CD14-positive monocyte (primary cell): ENCODE measurements around the gene ZDHHC11B. TPM values are rescaled to one million over a fixed set of nuclear protein-coding genes. Genes with fewer than 3 reads are reported as not detected.
A peak's percentile ranks its signal among the peaks of the same experiment; 100 is the strongest.
"Not testable (repeated sequence)": the region's sequence is repeated elsewhere in the genome, so short reads cannot be mapped to it uniquely, and the experiment has no call there.

Experiments
- DNase-seq, 3 donors: peaks; one replicate each; pipeline ENCODE4 v3.0.0-alpha.2; 2011 to 2022
- H2AFZ ChIP-seq: 2 replicates; pipeline ENCODE4 v1.6.0; 2012; ENCODE audit warnings: mild to moderate bottlenecking, low read depth, low read length, inconsistent platforms; ENCODE audit not compliant: insufficient read depth, poor library complexity, severe bottlenecking
- H3K27ac ChIP-seq, 2 donors: 1 replicate in 1 of 2; 2 replicates in 1 of 2; pipeline ENCODE4 v1.5.1; 2012 to 2013; ENCODE audit warnings: low read length in 2 of 2, control low read depth in 1 of 2, inconsistent platforms in 1 of 2, low read depth in 1 of 2, mild to moderate bottlenecking in 1 of 2
- H3K27me3 ChIP-seq, 2 donors: one replicate each; pipeline versions ENCODE4 v1.6.0 to v1.6.1; 2011 to 2013; ENCODE audit warnings: low read length in 2 of 2; ENCODE audit not compliant: control insufficient read depth in 2 of 2, insufficient read depth in 2 of 2
- H3K36me3 ChIP-seq, 2 donors: replicated peaks in 1 of 2; 1 replicate in 1 of 2; 2 replicates in 1 of 2; pipeline versions ENCODE4 v1.5.1 to v1.6.1; 2012 to 2013; ENCODE audit warnings: low read length in 2 of 2, control low read depth in 1 of 2, inconsistent platforms in 1 of 2, mild to moderate bottlenecking in 1 of 2; ENCODE audit not compliant: insufficient read depth in 2 of 2, control insufficient read depth in 1 of 2
- H3K4me1 ChIP-seq, 2 donors: 1 replicate in 1 of 2; 2 replicates in 1 of 2; pipeline versions ENCODE4 v1.5.1 to v1.6.1; 2012 to 2013; ENCODE audit warnings: low read length in 2 of 2, control low read depth in 1 of 2, inconsistent platforms in 1 of 2, mild to moderate bottlenecking in 1 of 2, moderate library complexity in 1 of 2; ENCODE audit not compliant: insufficient read depth in 2 of 2, control insufficient read depth in 1 of 2
- H3K4me2 ChIP-seq: replicated peaks from 2 replicates; pipeline ENCODE3; 2012; ENCODE audit warnings: low read length, moderate library complexity, mild to moderate bottlenecking; ENCODE audit not compliant: poor library complexity, severe bottlenecking; ENCODE audit errors: extremely low read depth
- H3K4me3 ChIP-seq, 3 experiments: fragments of 200-600 bp in 1 of 3; sonication (generic) in 1 of 3; replicated peaks in 1 of 3; 1 replicate in 2 of 3; 2 replicates in 1 of 3; pipeline ENCODE4 v1.5.1; 2011 to 2013; ENCODE audit warnings: low read length in 3 of 3, mild to moderate bottlenecking in 3 of 3, control low read depth in 2 of 3, low read depth in 2 of 3, inconsistent platforms in 1 of 3, moderate library complexity in 1 of 3
- H3K79me2 ChIP-seq: 2 replicates; pipeline ENCODE4 v1.6.0; 2012; ENCODE audit warnings: mild to moderate bottlenecking, control low read depth, inconsistent platforms, low read length, moderate library complexity; ENCODE audit not compliant: insufficient read depth
- H3K9ac ChIP-seq: 2 replicates; pipeline ENCODE4 v1.6.0; 2017; ENCODE audit warnings: low read length, mild to moderate bottlenecking; ENCODE audit not compliant: insufficient read depth, poor library complexity, severe bottlenecking
- H3K9me3 ChIP-seq, 2 donors: replicated peaks in 1 of 2; 1 replicate in 1 of 2; 2 replicates in 1 of 2; pipeline versions ENCODE4 v1.5.1 to v1.6.1; 2012 to 2013; ENCODE audit warnings: low read length in 2 of 2, control low read depth in 1 of 2; ENCODE audit not compliant: control insufficient read depth in 1 of 2, insufficient read depth in 1 of 2
- H4K20me1 ChIP-seq: 2 replicates; pipeline ENCODE4 v1.6.0; 2012; ENCODE audit warnings: mild to moderate bottlenecking, low read length, control low read depth, moderate library complexity; ENCODE audit not compliant: insufficient read depth
- H3K27ac Mint-ChIP-seq, 7 donors: one replicate each; pipeline ENCODE4 v1.8.0; 2020; ENCODE audit warnings: mild to moderate bottlenecking in 7 of 7, mixed read lengths in 7 of 7, moderate library complexity in 6 of 7, inconsistent platforms in 2 of 7
- H3K27me3 Mint-ChIP-seq, 3 donors: one replicate each; pipeline ENCODE4 v1.8.0; 2021 to 2022; ENCODE audit warnings: low read depth in 3 of 3, mild to moderate bottlenecking in 3 of 3, mixed read lengths in 3 of 3, moderate library complexity in 3 of 3, inconsistent platforms in 1 of 3
- H3K36me3 Mint-ChIP-seq, 2 donors: one replicate each; pipeline ENCODE4 v1.8.0; 2020; ENCODE audit warnings: mixed read lengths in 2 of 2, inconsistent platforms in 1 of 2, mild to moderate bottlenecking in 1 of 2
- H3K4me1 Mint-ChIP-seq: one replicate; pipeline ENCODE4 v1.8.0; 2020; ENCODE audit warnings: mild to moderate bottlenecking, mixed read lengths
- H3K4me3 Mint-ChIP-seq, 2 donors: one replicate each; pipeline ENCODE4 v1.8.0; 2020; ENCODE audit warnings: mild to moderate bottlenecking in 2 of 2, mixed read lengths in 2 of 2, moderate library complexity in 1 of 2
- H3K9me3 Mint-ChIP-seq, 7 donors: one replicate each; pipeline ENCODE4 v1.8.0; 2020 to 2022; ENCODE audit warnings: mixed read lengths in 7 of 7, mild to moderate bottlenecking in 6 of 7, moderate library complexity in 6 of 7, inconsistent platforms in 2 of 7
- CTCF ChIP-seq: fragments of 200-600 bp; IDR thresholded peaks from one replicate; pipeline ENCODE4 v1.8.0; 2022; ENCODE audit warnings: antibody characterized with exemption, mild to moderate bottlenecking
- WGBS: methylation state at CpG from one replicate; pipeline ENCODE4 v1.1.5; 2013; ENCODE audit warnings: missing lambda C conversion rate; ENCODE audit not compliant: insufficient coverage; 5-methylcytosine and 5-hydroxymethylcytosine counted together
- intact Hi-C, 2 donors: fragments of 100-400 bp; cut with micrococcal nuclease; formaldehyde crosslinking; loops; one replicate each; pipeline versions ENCODE4 v1.15.0 to v1.15.1; 2023
- polyA plus RNA-seq, 3 donors: library from polyadenylated mRNA; depleted of rRNA in 1 of 3; unstranded in 2 of 3; stranded (reverse) in 1 of 3; fragments of 300-500 nt in 2 of 3; fragments of >200 nt in 1 of 3; fragmentation: Illumina TruSeq in 2 of 3; gene quantifications; 1 replicate in 2 of 3; 2 replicates in 1 of 3; pipeline ENCODE4 v1.2.3, GENCODE V29; 2012 to 2021

ZDHHC11B gene
- polyA plus RNA-seq, 3 donors = not detected

DNA sequence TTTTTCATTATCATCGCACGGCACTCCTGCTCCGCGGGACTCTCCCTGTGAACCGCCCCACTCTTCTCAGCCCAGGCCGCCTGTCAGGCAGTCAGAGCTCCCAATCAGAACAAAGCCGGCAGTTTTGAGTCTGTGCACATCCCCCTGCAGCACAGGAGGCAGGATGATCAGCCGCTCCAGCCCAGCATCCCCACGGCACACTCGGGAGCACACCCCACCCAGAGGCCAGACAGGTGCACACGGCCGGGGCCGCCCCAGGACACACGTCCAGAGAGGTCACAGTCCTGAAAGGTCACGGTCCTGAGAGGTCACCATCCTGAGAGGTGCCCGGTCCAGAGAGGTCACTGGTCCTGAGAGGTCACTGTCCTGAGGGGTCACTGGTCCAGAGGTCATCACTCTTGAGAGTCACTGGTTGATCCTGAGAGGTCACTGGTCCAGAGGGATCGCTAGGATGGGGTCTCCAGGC, 99.7 kb downstream of the ZDHHC11B start:
- H3K4me2 ChIP-seq = no peak overlapping the region
- H3K9ac ChIP-seq = no peak overlapping the region
- TF ChIP-seq CTCF = no peak
- Mint-ChIP-seq H3K27ac (no peak overlapping the region), H3K4me3 (no peak overlapping the region), H3K36me3 (no peaks in the 10 kb centered on the region), H3K4me1 (no peaks in the 10 kb centered on the region), H3K27me3 (peaks cover 0 to 9% (median 3%) of the 10 kb centered on the region in 3 donors), H3K9me3 (no peaks in the 10 kb centered on the region)
- no peak overlapping the region for H3K4me3 ChIP-seq
- WGBS = 88% methylated on average over 17 of the region's 17 CpGs
- intact Hi-C loops = no loop called here
- H3K9me3 ChIP-seq = no peaks in the 10 kb centered on the region
- no peaks in the 10 kb centered on the region for H3K27me3 ChIP-seq
- H3K27ac ChIP-seq = no peak overlapping the region
- no peaks in the 10 kb centered on the region for H3K4me1 ChIP-seq
- H2AFZ ChIP-seq = no peak overlapping the region
- H3K79me2 ChIP-seq = no peaks in the 10 kb centered on the region
- no peaks in the 10 kb centered on the region for H3K36me3 ChIP-seq
- no peaks in the 10 kb centered on the region for H4K20me1 ChIP-seq
- DNase-seq = no peak

DNA sequence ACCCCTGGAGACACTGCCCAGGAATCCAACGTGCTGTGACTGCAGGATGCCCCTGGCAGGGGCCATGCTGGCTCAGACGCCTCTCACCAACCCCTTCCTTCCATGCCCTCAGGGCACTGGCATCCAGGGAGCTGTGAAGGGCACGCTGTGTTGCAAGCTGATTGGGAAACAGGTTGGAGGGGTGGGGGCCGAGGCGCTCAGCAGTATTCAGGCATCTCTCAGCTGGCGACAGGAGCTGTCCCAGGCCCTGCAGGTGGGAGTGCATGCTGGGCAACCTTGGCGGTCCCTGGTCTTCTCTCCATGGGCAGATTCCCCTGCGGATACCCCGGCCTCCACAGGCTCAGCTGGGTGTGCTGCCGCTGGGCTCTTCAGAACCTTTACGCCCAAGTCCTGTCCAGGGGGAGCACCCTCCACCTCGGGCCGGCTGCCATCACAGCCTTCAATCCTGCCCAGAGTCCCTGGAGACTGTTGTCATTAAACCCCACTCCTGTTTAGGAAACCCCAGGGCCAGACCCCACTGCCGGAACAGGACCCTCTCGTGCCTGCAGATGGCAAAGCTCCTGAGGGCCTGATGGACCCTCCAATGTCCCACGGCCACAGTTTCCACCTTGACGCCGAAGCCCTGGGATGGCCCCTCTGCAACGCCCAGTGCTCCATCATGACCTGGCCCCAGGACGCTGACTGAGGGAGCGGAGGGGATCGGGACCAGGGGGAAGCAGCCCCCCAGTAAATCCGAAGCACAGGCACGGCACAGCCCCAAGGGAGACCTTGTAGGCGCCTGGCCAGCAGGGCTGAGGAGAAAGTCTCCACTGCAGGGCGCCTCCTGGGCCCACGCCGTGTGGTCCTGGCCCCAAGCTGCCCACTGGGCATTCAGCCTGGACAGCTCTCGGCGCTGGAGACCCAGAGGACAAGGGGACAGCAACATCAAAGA, 100.7 kb downstream of the ZDHHC11B start:
- Mint-ChIP-seq H3K27me3 (peaks cover 1 to 9% (median 3%) of the 10 kb centered on the region in 3 donors), H3K9me3 (no peaks in the 10 kb centered on the region), H3K27ac (no peak overlapping the region), H3K4me1 (no peaks in the 10 kb centered on the region), H3K4me3 (no peak overlapping the region), H3K36me3 (no peaks in the 10 kb centered on the region)
- H3K4me1 ChIP-seq = no peaks in the 10 kb centered on the region
- H3K4me2 ChIP-seq = no peak overlapping the region
- no peaks in the 10 kb centered on the region for H3K36me3 ChIP-seq
- H3K9me3 ChIP-seq = no peaks in the 10 kb centered on the region
- no peak overlapping the region for H3K4me3 ChIP-seq
- H2AFZ ChIP-seq = no peak overlapping the region
- DNase-seq = peak in 1 of 3 donors; percentile 2
- no peak overlapping the region for H3K27ac ChIP-seq
- H3K27me3 ChIP-seq = no peaks in the 10 kb centered on the region
- H4K20me1 ChIP-seq = no peaks in the 10 kb centered on the region
- H3K9ac ChIP-seq = no peak overlapping the region
- WGBS = 87% methylated on average over 28 of the region's 30 CpGs
- TF ChIP-seq CTCF = no peak
- intact Hi-C loops = loop anchor here in 1 of 2 donors (2.0 kb wide), 1 partner anchor 93 kb away; no protein-coding TSS in a partner anchor
- H3K79me2 ChIP-seq = no peaks in the 10 kb centered on the region

GRCh38 chr5:682651-683358, 101.7 kb downstream of the ZDHHC11B start:
- H3K9me3 Mint-ChIP-seq, H3K4me3 Mint-ChIP-seq, H3K4me3 ChIP-seq, H3K27me3 Mint-ChIP-seq, H3K4me2 ChIP-seq, H3K79me2 ChIP-seq, H4K20me1 ChIP-seq, H3K36me3 Mint-ChIP-seq, DNase-seq, H3K27ac ChIP-seq, H3K27me3 ChIP-seq, H2AFZ ChIP-seq, H3K4me1 ChIP-seq, H3K9me3 ChIP-seq, H3K36me3 ChIP-seq, H3K4me1 Mint-ChIP-seq, H3K9ac ChIP-seq: not testable (repeated sequence)
- WGBS = 90% methylated on average over 8 of the region's 17 CpGs
- intact Hi-C loops = loop anchor here in 1 of 2 donors (2.0 kb wide), 1 partner anchor 94 kb away; no protein-coding TSS in a partner anchor
- H3K27ac Mint-ChIP-seq = peak overlapping the region in 1 of 7 donors; percentile 45
